ENCODE measurements around the gene ST7. TPM values are rescaled to one million over a fixed set of nuclear protein-coding genes. Genes with fewer than 3 reads are reported as not detected.

ST7 gene
- total RNA-seq, 1 experiment from 2014 or later: 19.6 TPM

- ChIA-PET CTCF (interaction anchor here (0.7 kb wide), 1 partner anchor 18 kb away, joined by 17 read pairs; no protein-coding TSS in a partner anchor), POLR2A (no interaction called here)
- intact Hi-C loops (cut with micrococcal nuclease; ENCODE audit: unreplicated experiment): no loop called here
- H3K4me1 ChIP-seq (ENCODE audit: control insufficient read depth, insufficient read depth, low read length): peaks cover 8% of the 10 kb centered on the region; the same call in 1 of the 2 replicates
- no peaks in the 10 kb centered on the region for H3K27me3 ChIP-seq (ENCODE audit: control insufficient read depth, insufficient read depth, low read length)
- no peak overlapping the region for H3K4me3 ChIP-seq (ENCODE audit: low read depth in 2 of 2, low read length in 2 of 2)
- in situ Hi-C loops (cut with HindIII; ENCODE audit: low pct_unique_long_range_greater_than_20kb, low sequenced_read_pairs): no loop called here
- no peak overlapping the region for H3K27ac ChIP-seq (ENCODE audit: low read length)
- DNase-seq (ENCODE audit: low read depth, low spot score) (no peak), ATAC-seq (no peak)
- no peaks in the 10 kb centered on the region for H3K9me3 ChIP-seq (ENCODE audit: control insufficient read depth, insufficient read depth, low read depth, low read length)
- no peaks in the 10 kb centered on the region for H3K36me3 ChIP-seq (ENCODE audit: control insufficient read depth, insufficient read depth, low read length)
- TF ChIP-seq POLR2AphosphoS5 (IDR thresholded peaks at IDR 0.05; ENCODE audit: low read depth, low read length) (no peak), CTCF (IDR thresholded peaks at IDR 0.05) (no peak), TCF7L2 (IDR thresholded peaks at IDR 0.05; ENCODE audit: low read depth, low read length) (no peak), SIN3A (IDR thresholded peaks at IDR 0.05; ENCODE audit: borderline replicate concordance, insufficient read depth, low read depth, low read length) (no peak), REST (IDR thresholded peaks at IDR 0.05; ENCODE audit: insufficient read depth in 1 of 2, low read depth in 2 of 2, low read length in 1 of 2) (no peak)
- BruUV-seq (replicated peaks): no TSS peak
These were observed 55.7 kb downstream of the ST7 start for GRCh38 chr7:117008886-117009531.

- Histone ChIP-seq H3K27ac (ENCODE audit: low read length) (no peak overlapping the region), H3K9me3 (ENCODE audit: control insufficient read depth, insufficient read depth, low read depth, low read length) (no peaks in the 10 kb centered on the region), H3K27me3 (ENCODE audit: control insufficient read depth, insufficient read depth, low read length) (no peaks in the 10 kb centered on the region), H3K4me3 (ENCODE audit: low read depth in 2 of 2, low read length in 2 of 2) (no peak overlapping the region), H3K4me1 (ENCODE audit: control insufficient read depth, insufficient read depth, low read length) (peaks cover 8% of the 10 kb centered on the region; the same call in 1 of the 2 replicates), H3K36me3 (ENCODE audit: control insufficient read depth, insufficient read depth, low read length) (no peaks in the 10 kb centered on the region)
- POLR2A ChIA-PET: no interaction called here
- in situ Hi-C loops (cut with HindIII; ENCODE audit: low pct_unique_long_range_greater_than_20kb, low sequenced_read_pairs) (no loop called here), intact Hi-C loops (cut with micrococcal nuclease; ENCODE audit: unreplicated experiment) (loop anchor here (5.0 kb wide), 1 partner anchor 58 kb away; the partner anchor contains the start of gene ST7)
- no peak for DNase-seq (ENCODE audit: low read depth, low spot score)
- no peak for ATAC-seq
- BruUV-seq (replicated peaks): no TSS peak
- CTCF ChIA-PET: no interaction called here
- TF ChIP-seq SIN3A (IDR thresholded peaks at IDR 0.05; ENCODE audit: borderline replicate concordance, insufficient read depth, low read depth, low read length) (no peak), POLR2AphosphoS5 (IDR thresholded peaks at IDR 0.05; ENCODE audit: low read depth, low read length) (no peak), CTCF (IDR thresholded peaks at IDR 0.05) (no peak), REST (IDR thresholded peaks at IDR 0.05; ENCODE audit: insufficient read depth in 1 of 2, low read depth in 2 of 2, low read length in 1 of 2) (no peak), TCF7L2 (IDR thresholded peaks at IDR 0.05; ENCODE audit: low read depth, low read length) (no peak)
These were observed 56.5 kb downstream of the ST7 start for GRCh38 chr7:117009705-117010361.

All from Panc1 (cell line).